Esophagus muscularis mucosa (tissue), 4 donors: ENCODE results near the gene CLNK. TPM values are rescaled to one million over a fixed set of nuclear protein-coding genes. Genes with fewer than 3 reads are reported as not detected.
"Not testable (repeated sequence)": the region's sequence is repeated elsewhere in the genome, so short reads cannot be mapped to it uniquely, and the experiment has no call there.

Experiments
- DNase-seq: peaks from one replicate; pipeline ENCODE4 v3.0.0-alpha.2; 2017; ENCODE audit errors: extremely low spot score
- H3K27ac ChIP-seq, 4 donors: fragments of 200-600 bp; sonication (generic); replicated peaks in 1 of 4; 1 replicate in 3 of 4; 2 replicates in 1 of 4; pipeline ENCODE4 v1.5.1; 2016 to 2019; ENCODE audit warnings: mild to moderate bottlenecking in 1 of 4
- H3K27me3 ChIP-seq, 4 donors: fragments of 200-600 bp; sonication (generic); one replicate each; pipeline versions ENCODE4 v1.5.1 to v1.6.0; 2016 to 2019
- H3K36me3 ChIP-seq, 4 donors: fragments of 200-600 bp; sonication (generic); one replicate each; pipeline ENCODE4 v1.5.1; 2016 to 2019
- H3K4me1 ChIP-seq, 4 donors: fragments of 200-600 bp; sonication (generic); one replicate each; pipeline ENCODE4 v1.5.1; 2016 to 2019
- H3K4me3 ChIP-seq, 4 donors: fragments of 200-600 bp; sonication (generic); 1 replicate in 2 of 4; 2 replicates in 2 of 4; pipeline ENCODE4 v1.5.1; 2016 to 2019; ENCODE audit warnings: mild to moderate bottlenecking in 4 of 4, moderate library complexity in 1 of 4
- H3K9me3 ChIP-seq, 4 donors: fragments of 200-600 bp; sonication (generic); 1 replicate in 3 of 4; 2 replicates in 1 of 4; pipeline ENCODE4 v1.5.1; 2016 to 2019
- EP300 ChIP-seq: sonication (generic); formaldehyde crosslinking; IDR thresholded peaks from one replicate; pipeline ENCODE4 v1.6.1; 2017; ENCODE audit warnings: antibody characterized with exemption
- POLR2A ChIP-seq: fragments of 450-650 bp; IDR thresholded peaks from one replicate; pipeline ENCODE4 v1.6.1; 2017; ENCODE audit warnings: antibody characterized with exemption, moderate library complexity, mild to moderate bottlenecking, low read depth
- POLR2AphosphoS5 ChIP-seq, 2 donors: sonication (generic); formaldehyde crosslinking; IDR thresholded peaks; one replicate each; pipeline ENCODE4 v1.6.1; 2017; ENCODE audit warnings: antibody characterized with exemption in 2 of 2
- WGBS: methylation state at CpG from one replicate; pipeline ENCODE4 v1.1.5; 2018; 5-methylcytosine and 5-hydroxymethylcytosine counted together
- intact Hi-C: fragments of 100-400 bp; cut with DNase I; formaldehyde crosslinking; loops from one replicate; pipeline ENCODE4 v1.15.1; 2023
- total RNA-seq, 4 donors: library from RNA; depleted of rRNA; stranded (reverse); fragments of >200 nt; gene quantifications; one replicate each; pipeline versions ENCODE4 v1.1.0 to v1.2.1, GENCODE V29; 2016
- TF ChIP-seq, protein P1 (sequence below), 3 experiments: fragments of 200-600 bp in 2 of 3; fragments of 450-650 bp in 1 of 3; sonication (generic) in 2 of 3; IDR thresholded peaks; one replicate each; pipeline ENCODE4 v1.5.1; 2017 to 2019; ENCODE audit warnings: antibody characterized with exemption in 3 of 3, mild to moderate bottlenecking in 2 of 3, moderate library complexity in 1 of 3

CLNK gene
- total RNA-seq, 4 donors from 2014 or later: not detected

DNA sequence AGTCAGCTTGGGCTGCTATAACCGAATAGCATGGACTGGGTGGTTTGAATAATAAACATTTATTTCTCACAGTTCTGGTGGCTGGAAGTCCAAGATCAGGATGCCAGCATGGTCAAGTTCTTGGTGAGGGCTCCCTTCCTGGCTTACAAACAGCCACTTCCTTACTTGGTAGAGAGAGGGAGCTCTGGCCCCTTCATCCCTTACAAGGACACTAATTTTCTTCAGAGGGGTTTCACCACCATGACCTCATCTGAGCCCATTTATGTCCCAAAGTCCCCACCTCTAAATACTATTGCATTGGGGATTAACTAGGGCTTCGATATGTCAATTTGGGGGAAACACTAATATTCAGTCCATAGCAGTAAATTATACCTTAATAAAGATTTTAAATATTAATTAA, 61.8 kb downstream of the CLNK start:
- Histone ChIP-seq H3K36me3 (no peaks in the 10 kb centered on the region), H3K9me3 (no peaks in the 10 kb centered on the region), H3K27ac (no peak overlapping the region), H3K4me3 (no peak overlapping the region), H3K4me1 (peaks cover 0 to 7% (median 2%) of the 10 kb centered on the region in 4 donors), H3K27me3 (no peaks in the 10 kb centered on the region)
- TF ChIP-seq EP300 (no peak), POLR2A (no peak), POLR2AphosphoS5 (IDR thresholded peaks at IDR 0.05) (no peak)
- TF ChIP-seq, protein P1, sequence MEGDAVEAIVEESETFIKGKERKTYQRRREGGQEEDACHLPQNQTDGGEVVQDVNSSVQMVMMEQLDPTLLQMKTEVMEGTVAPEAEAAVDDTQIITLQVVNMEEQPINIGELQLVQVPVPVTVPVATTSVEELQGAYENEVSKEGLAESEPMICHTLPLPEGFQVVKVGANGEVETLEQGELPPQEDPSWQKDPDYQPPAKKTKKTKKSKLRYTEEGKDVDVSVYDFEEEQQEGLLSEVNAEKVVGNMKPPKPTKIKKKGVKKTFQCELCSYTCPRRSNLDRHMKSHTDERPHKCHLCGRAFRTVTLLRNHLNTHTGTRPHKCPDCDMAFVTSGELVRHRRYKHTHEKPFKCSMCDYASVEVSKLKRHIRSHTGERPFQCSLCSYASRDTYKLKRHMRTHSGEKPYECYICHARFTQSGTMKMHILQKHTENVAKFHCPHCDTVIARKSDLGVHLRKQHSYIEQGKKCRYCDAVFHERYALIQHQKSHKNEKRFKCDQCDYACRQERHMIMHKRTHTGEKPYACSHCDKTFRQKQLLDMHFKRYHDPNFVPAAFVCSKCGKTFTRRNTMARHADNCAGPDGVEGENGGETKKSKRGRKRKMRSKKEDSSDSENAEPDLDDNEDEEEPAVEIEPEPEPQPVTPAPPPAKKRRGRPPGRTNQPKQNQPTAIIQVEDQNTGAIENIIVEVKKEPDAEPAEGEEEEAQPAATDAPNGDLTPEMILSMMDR (IDR thresholded peaks at IDR 0.05): no peak
- WGBS: 81% methylated on average over 2 of the region's 2 CpGs
- intact Hi-C loops: no loop called here
- DNase-seq: no peak

DNA sequence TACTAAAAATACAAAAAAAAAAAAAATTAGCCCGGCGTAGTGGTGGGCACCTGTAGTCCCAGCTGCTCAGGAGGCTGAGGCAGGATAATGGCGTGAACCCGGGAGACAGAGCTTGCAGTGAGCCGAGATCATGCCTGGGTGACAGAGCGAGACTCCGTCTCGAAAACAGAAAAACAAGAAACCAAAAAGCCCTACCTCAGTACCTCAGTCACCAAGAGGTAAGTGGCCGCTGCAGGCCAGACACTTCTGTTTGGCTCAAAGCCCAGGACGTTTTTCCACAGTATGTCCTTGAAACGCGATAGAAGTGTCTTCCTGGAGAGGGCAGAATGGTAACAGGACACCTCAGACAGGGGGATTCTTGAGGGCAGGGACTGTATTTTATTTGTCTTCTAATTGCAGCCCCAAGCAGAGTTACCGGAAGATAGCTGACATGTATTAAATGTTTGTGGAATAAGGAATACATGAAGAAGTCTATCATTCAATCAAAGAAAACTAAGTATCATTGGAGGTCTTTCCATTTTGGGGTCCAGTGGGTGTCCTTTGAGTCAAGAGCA, 63.6 kb downstream of the CLNK start:
- no peak overlapping the region for H3K27ac ChIP-seq
- no peak overlapping the region for H3K4me3 ChIP-seq
- no peak for DNase-seq
- no peak for TF ChIP-seq EP300
- TF ChIP-seq POLR2A: no peak
- TF ChIP-seq, protein P1 (IDR thresholded peaks at IDR 0.05): no peak
- no peak for TF ChIP-seq POLR2AphosphoS5 (IDR thresholded peaks at IDR 0.05)
- 78% methylated on average over 13 of the region's 13 CpGs for WGBS
- H3K27me3 ChIP-seq: no peaks in the 10 kb centered on the region
- H3K36me3 ChIP-seq: no peaks in the 10 kb centered on the region
- peaks cover 0 to 7% (median 2%) of the 10 kb centered on the region in 4 donors for H3K4me1 ChIP-seq
- no peaks in the 10 kb centered on the region for H3K9me3 ChIP-seq
- intact Hi-C loops: no loop called here

DNA sequence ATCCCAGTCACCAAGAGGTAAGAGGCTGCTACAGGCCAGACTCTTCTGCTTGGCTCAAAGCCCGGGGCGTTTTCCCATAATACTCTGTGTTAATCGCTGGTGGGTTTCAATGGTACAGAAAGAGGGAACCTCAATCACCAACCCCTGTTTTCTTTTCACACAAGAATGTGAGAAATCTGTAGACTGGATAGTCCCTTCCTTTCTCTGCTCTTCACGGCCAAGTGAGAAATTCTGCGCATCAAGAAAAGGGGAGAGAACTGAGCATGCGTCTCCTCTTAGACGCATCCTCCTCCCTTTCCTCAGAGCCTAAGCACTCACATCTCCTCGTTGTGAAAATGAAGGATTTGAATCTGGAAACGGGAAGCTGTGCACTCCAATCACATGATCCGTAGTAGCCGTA, 64.7 kb downstream of the CLNK start:
- H3K36me3 ChIP-seq: no peaks in the 10 kb centered on the region
- intact Hi-C loops: no loop called here
- H3K4me3 ChIP-seq: no peak overlapping the region
- TF ChIP-seq, protein P1 (IDR thresholded peaks at IDR 0.05): no peak
- TF ChIP-seq POLR2A (no peak), EP300 (no peak), POLR2AphosphoS5 (IDR thresholded peaks at IDR 0.05) (no peak)
- no peak overlapping the region for H3K27ac ChIP-seq
- 85% methylated on average over 11 of the region's 11 CpGs for WGBS
- DNase-seq: no peak
- H3K4me1 ChIP-seq: peaks cover 0 to 7% (median 2%) of the 10 kb centered on the region in 4 donors
- H3K27me3 ChIP-seq: no peaks in the 10 kb centered on the region
- H3K9me3 ChIP-seq: no peaks in the 10 kb centered on the region

DNA sequence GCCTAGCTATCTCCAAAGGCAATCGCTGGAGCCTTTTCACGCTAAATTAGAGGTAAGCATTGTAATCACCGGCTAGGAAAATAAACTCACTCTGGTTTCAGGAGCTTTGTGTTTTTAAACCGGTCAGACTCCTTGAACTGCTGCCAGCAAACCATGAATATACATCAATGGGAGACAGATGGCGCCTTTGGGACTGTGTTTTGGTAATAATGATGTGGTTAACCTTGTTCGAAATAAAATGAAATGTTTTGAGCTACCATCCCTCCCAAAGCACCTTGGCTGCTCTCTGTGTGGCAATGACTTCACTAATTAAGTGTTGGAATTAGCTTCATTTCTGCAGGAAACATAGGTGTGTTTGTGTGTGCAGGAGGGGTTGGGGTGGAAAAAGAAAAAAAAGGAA, 65.3 kb downstream of the CLNK start:
- 26% methylated on average over 6 of the region's 6 CpGs for WGBS
- no peaks in the 10 kb centered on the region for H3K27me3 ChIP-seq
- DNase-seq: no peak
- TF ChIP-seq, protein P1 (IDR thresholded peaks at IDR 0.05): no peak
- TF ChIP-seq EP300 (no peak), POLR2A (no peak), POLR2AphosphoS5 (IDR thresholded peaks at IDR 0.05) (no peak)
- H3K9me3 ChIP-seq: no peaks in the 10 kb centered on the region
- intact Hi-C loops: no loop called here
- no peak overlapping the region for H3K4me3 ChIP-seq
- H3K36me3 ChIP-seq: no peaks in the 10 kb centered on the region
- no peak overlapping the region for H3K27ac ChIP-seq
- peaks cover 0 to 7% (median 2%) of the 10 kb centered on the region in 4 donors for H3K4me1 ChIP-seq

DNA sequence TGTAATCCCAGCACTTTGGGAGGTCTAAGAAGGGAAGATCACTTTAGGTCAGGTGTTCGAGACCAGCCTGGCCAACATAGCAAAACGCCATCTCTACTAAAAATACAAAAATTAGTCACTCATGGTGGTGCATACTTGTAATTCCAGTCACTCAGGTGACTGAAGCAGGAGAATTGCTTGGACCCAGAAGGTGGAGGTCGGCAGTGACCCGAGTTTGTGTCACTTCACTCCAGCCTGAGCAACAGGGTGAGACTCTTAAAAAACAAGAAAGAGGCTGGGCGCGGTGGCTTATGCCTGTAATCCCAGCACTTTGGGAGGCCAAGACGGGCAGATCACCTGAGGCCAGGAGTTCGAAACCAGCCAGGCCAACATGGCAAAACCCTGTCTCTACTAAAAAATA, 69.6 kb downstream of the CLNK start:
- DNase-seq, H3K4me3 ChIP-seq, H3K9me3 ChIP-seq, H3K36me3 ChIP-seq, H3K4me1 ChIP-seq, intact Hi-C loops, H3K27me3 ChIP-seq, H3K27ac ChIP-seq: not testable (repeated sequence)
- 92% methylated on average over 8 of the region's 8 CpGs for WGBS
